Fibroblast of skin of scalp (primary cell): ENCODE data around the gene TMEM141.
A peak's percentile ranks its signal among the peaks of the same experiment; 100 is the strongest.
"Not testable (repeated sequence)": the region's sequence is repeated elsewhere in the genome, so short reads cannot be mapped to it uniquely, and the experiment has no call there.

Experiments
- DNase-seq: peaks from one replicate; pipeline ENCODE4 v3.0.0-alpha.2; 2013

TMEM141 gene

GRCh38 chr9:136755302-136756133 lies 35.6 kb upstream of the TMEM141 start:
- not testable (repeated sequence) for DNase-seq

- no peak for DNase-seq
Measured at GRCh38 chr9:136756134-136756438, 35.1 kb upstream of the TMEM141 start.

- no peak for DNase-seq
Measured at GRCh38 chr9:136756836-136757235, 34.3 kb upstream of the TMEM141 start.

- DNase-seq = no peak
Measured at GRCh38 chr9:136757328-136757727, 33.8 kb upstream of the TMEM141 start.

- no peak for DNase-seq
Measured at GRCh38 chr9:136757751-136758140, 33.4 kb upstream of the TMEM141 start.

GRCh38 chr9:136759001-136759400 lies 32.1 kb upstream of the TMEM141 start:
- no peak for DNase-seq

- no peak for DNase-seq
Measured at GRCh38 chr9:136759436-136760325, 31.5 kb upstream of the TMEM141 start.

- DNase-seq = no peak
Measured at GRCh38 chr9:136760424-136760823, 30.7 kb upstream of the TMEM141 start.

- peak; percentile 56 for DNase-seq
Measured at GRCh38 chr9:136760834-136761544, 30.2 kb upstream of the TMEM141 start.

GRCh38 chr9:136761545-136761981 lies 29.6 kb upstream of the TMEM141 start:
- DNase-seq = no peak

GRCh38 chr9:136762221-136762691 lies 28.9 kb upstream of the TMEM141 start:
- DNase-seq = no peak

GRCh38 chr9:136762915-136763648 lies 28.1 kb upstream of the TMEM141 start:
- DNase-seq = peak; percentile 38

- DNase-seq = no peak
Measured at GRCh38 chr9:136763649-136764035, 27.5 kb upstream of the TMEM141 start.

- DNase-seq = no peak
Measured at GRCh38 chr9:136764301-136764891, 26.7 kb upstream of the TMEM141 start, which contains the start of gene LCN15. TSS of gene LCN15 (minus strand) at chr9:136764518. CDS start at chr9:136764488, 30 bp downstream.

GRCh38 chr9:136765041-136765440 lies 26.1 kb upstream of the TMEM141 start:
- DNase-seq = no peak

- DNase-seq = not testable (repeated sequence)
Measured at GRCh38 chr9:136765745-136766409, 25.3 kb upstream of the TMEM141 start.

GRCh38 chr9:136766410-136767120 lies 24.6 kb upstream of the TMEM141 start:
- peak; percentile 25 for DNase-seq

GRCh38 chr9:136769710-136770191 lies 21.4 kb upstream of the TMEM141 start:
- DNase-seq = no peak

GRCh38 chr9:136771907-136772415 lies 19.2 kb upstream of the TMEM141 start:
- DNase-seq = no peak
